ENCODE data around the gene CALY. TPM values are rescaled to one million over a fixed set of nuclear protein-coding genes. Genes with fewer than 3 reads are reported as not detected.

The CALY gene
- total RNA-seq, 1 donor from 2014 or later = not detected

GRCh38 chr10:133347710-133348517 is 11.2 kb upstream of the CALY start:
- no peak for ATAC-seq (ENCODE audit: low read depth)

GRCh38 chr10:133346413-133346812 is 9.7 kb upstream of the CALY start:
- H3K4me3 Mint-ChIP-seq = no peak overlapping the region
- ChIA-PET CTCF (no interaction called here), POLR2A (interaction anchor here (0.7 to 2.8 kb wide), 3 partner anchors 11 to 87 kb away, joined by 3 to 8 read pairs (median 8); partner anchors contain the start of gene FUOM)
- intact Hi-C loops (cut with micrococcal nuclease) = no loop called here
- ATAC-seq (ENCODE audit: low read depth) (no peak), DNase-seq (no peak)
- peaks cover 4% of the 10 kb centered on the region for H3K4me1 Mint-ChIP-seq
- no peaks in the 10 kb centered on the region for H3K9me3 Mint-ChIP-seq
- TF ChIP-seq CTCF (IDR thresholded peaks at IDR 0.05) = no peak
- peaks cover 39% of the 10 kb centered on the region for H3K27me3 Mint-ChIP-seq
- no peaks in the 10 kb centered on the region for H3K36me3 Mint-ChIP-seq (ENCODE audit: low read depth)
- no peak overlapping the region for H3K27ac Mint-ChIP-seq

More at GRCh38 chr10:133347710-133348517, 11.2 kb upstream of the CALY start:
- ChIA-PET POLR2A (interaction anchor here (0.7 to 1.7 kb wide), 2 partner anchors 10 kb away, joined by 3 to 8 read pairs; partner anchors contain the start of gene FUOM), CTCF (no interaction called here)
- Mint-ChIP-seq H3K36me3 (ENCODE audit: low read depth) (no peaks in the 10 kb centered on the region), H3K4me3 (no peak overlapping the region), H3K9me3 (no peaks in the 10 kb centered on the region), H3K4me1 (peaks cover 4% of the 10 kb centered on the region), H3K27ac (no peak overlapping the region), H3K27me3 (peaks cover 31% of the 10 kb centered on the region)
- intact Hi-C loops (cut with micrococcal nuclease) = no loop called here
- no peak for DNase-seq
- TF ChIP-seq CTCF (IDR thresholded peaks at IDR 0.05) = no peak

- H3K4me3 Mint-ChIP-seq = no peak overlapping the region
- H3K27me3 Mint-ChIP-seq = peaks cover 44% of the 10 kb centered on the region
- H3K27ac Mint-ChIP-seq = no peak overlapping the region
- intact Hi-C loops (cut with micrococcal nuclease) = no loop called here
- ATAC-seq (ENCODE audit: low read depth) (no peak), DNase-seq (no peak)
- CTCF ChIA-PET = no interaction called here
- no peaks in the 10 kb centered on the region for H3K36me3 Mint-ChIP-seq (ENCODE audit: low read depth)
- no peak for TF ChIP-seq CTCF (IDR thresholded peaks at IDR 0.05)
- peaks cover 4% of the 10 kb centered on the region for H3K4me1 Mint-ChIP-seq
- POLR2A ChIA-PET = interaction anchor here (0.7 to 2.8 kb wide), 3 partner anchors 13 to 351 kb away, joined by 3 to 8 read pairs (median 4); partner anchors contain the start of genes ECHS1 and FUOM
- H3K9me3 Mint-ChIP-seq = no peaks in the 10 kb centered on the region
These were observed 7.5 kb upstream of the CALY start for GRCh38 chr10:133344236-133344635.

GRCh38 chr10:133343558-133343957 is 6.9 kb upstream of the CALY start:
- TF ChIP-seq CTCF (IDR thresholded peaks at IDR 0.05) = no peak
- ChIA-PET POLR2A (interaction anchor here (2.8 kb wide), 1 partner anchor 14 kb away, joined by 8 read pairs; the partner anchor contains the start of gene FUOM), CTCF (no interaction called here)
- H3K9me3 Mint-ChIP-seq = no peaks in the 10 kb centered on the region
- H3K36me3 Mint-ChIP-seq (ENCODE audit: low read depth) = no peaks in the 10 kb centered on the region
- no peak for DNase-seq
- H3K27me3 Mint-ChIP-seq = peaks cover 41% of the 10 kb centered on the region
- H3K4me1 Mint-ChIP-seq = peaks cover 4% of the 10 kb centered on the region
- H3K4me3 Mint-ChIP-seq = no peak overlapping the region
- no peak for ATAC-seq (ENCODE audit: low read depth)
- no peak overlapping the region for H3K27ac Mint-ChIP-seq
- intact Hi-C loops (cut with micrococcal nuclease) = no loop called here

- Mint-ChIP-seq H3K27ac (no peak overlapping the region), H3K4me1 (peaks cover 4% of the 10 kb centered on the region), H3K4me3 (no peak overlapping the region), H3K9me3 (no peaks in the 10 kb centered on the region), H3K27me3 (peaks cover 41% of the 10 kb centered on the region), H3K36me3 (ENCODE audit: low read depth) (no peaks in the 10 kb centered on the region)
- DNase-seq (no peak), ATAC-seq (ENCODE audit: low read depth) (no peak)
- CTCF ChIA-PET = no interaction called here
- intact Hi-C loops (cut with micrococcal nuclease) = no loop called here
- no peak for TF ChIP-seq CTCF (IDR thresholded peaks at IDR 0.05)
- POLR2A ChIA-PET = no interaction called here
These were observed 6.2 kb upstream of the CALY start for GRCh38 chr10:133342942-133343341.
